Activated CD4-positive, alpha-beta memory T cell treated with anti-CD3 and anti-CD28 coated beads, Interleukin-2, amount 10 ng/mL, durations not matched to agents 7 days and 5 days (primary cell): ENCODE data around the gene APOBEC2. TPM values are rescaled to one million over a fixed set of nuclear protein-coding genes. Genes with fewer than 3 reads are reported as not detected.
"Not testable (repeated sequence)": the region's sequence is repeated elsewhere in the genome, so short reads cannot be mapped to it uniquely, and the experiment has no call there.

ENCODE experiments used
- CTCF ChIA-PET: fragments of 350-600 bp; sonication (Branson Sonifier 250); formaldehyde crosslinking; loops from one replicate; lab custom pipeline; 2021; ENCODE audit warnings: antibody characterized with exemption, inconsistent platforms; lab: Charles Lee
- POLR2A ChIA-PET: fragments of 350-600 bp; sonication (Branson Sonifier 250); formaldehyde crosslinking; loops from one replicate; lab custom pipeline; 2021; ENCODE audit warnings: antibody characterized with exemption; lab: Charles Lee
- DNase-seq: peaks from one replicate; pipeline ENCODE4 v3.0.0-alpha.2; 2020
- H3K27ac Mint-ChIP-seq: one replicate; pipeline ENCODE4 v1.8.0; 2021; ENCODE audit warnings: mild to moderate bottlenecking, mixed read lengths
- H3K27me3 Mint-ChIP-seq: one replicate; pipeline ENCODE4 v1.8.0; 2021; ENCODE audit warnings: mixed read lengths
- H3K36me3 Mint-ChIP-seq: one replicate; pipeline ENCODE4 v1.8.0; 2021; ENCODE audit warnings: low read depth, mixed read lengths
- H3K4me1 Mint-ChIP-seq: one replicate; pipeline ENCODE4 v1.8.0; 2021; ENCODE audit warnings: mixed read lengths
- H3K4me3 Mint-ChIP-seq: one replicate; pipeline ENCODE4 v1.8.0; 2021; ENCODE audit warnings: mild to moderate bottlenecking, mixed read lengths
- H3K9me3 Mint-ChIP-seq: one replicate; pipeline ENCODE4 v1.8.0; 2021; ENCODE audit warnings: mixed read lengths
- total RNA-seq, 2 experiments: library from RNA; stranded (reverse); gene quantifications; one replicate each; pipeline ENCODE4 v1.2.3, GENCODE V29; 2021

Gene APOBEC2
- not detected for total RNA-seq

GRCh38 chr6:41053041-41053440 lies at the start of gene APOBEC2:
TSS of gene APOBEC2 (plus strand) at chr6:41053202. CDS start at chr6:41053348, 146 bp downstream.
- Mint-ChIP-seq H3K4me3 (no peak within 1 kb of the TSS), H3K27me3 (no peaks in the 10 kb centered on the region), H3K4me1 (peaks cover 17% of the 10 kb centered on the region), H3K27ac (peak within 1 kb of the TSS; percentile 71), H3K9me3 (no peaks in the 10 kb centered on the region), H3K36me3 (peaks cover 6% of the 10 kb centered on the region)
- ChIA-PET POLR2A (interaction anchor here (1.3 to 3.8 kb wide), 5 partner anchors 16 to 25 kb away, joined by 3 to 23 read pairs (median 8); no protein-coding TSS in a partner anchor), CTCF (interaction anchor here (5.1 to 6.6 kb wide), 2 partner anchors 12 to 25 kb away, joined by 36 to 38 read pairs; partner anchors contain the start of genes TSPO2 and UNC5CL)
- no peak for DNase-seq

GRCh38 chr6:41006217-41006616 lies 46.8 kb upstream of the APOBEC2 start:
- H3K4me3 Mint-ChIP-seq, H3K27ac Mint-ChIP-seq, H3K36me3 Mint-ChIP-seq, POLR2A ChIA-PET, H3K9me3 Mint-ChIP-seq, H3K4me1 Mint-ChIP-seq: not testable (repeated sequence)
- H3K27me3 Mint-ChIP-seq, result peaks cover 42% of the 10 kb centered on the region
- CTCF ChIA-PET, result interaction anchor here (0.9 to 4.9 kb wide), 3 partner anchors 13 to 22 kb away, joined by 3 to 26 read pairs (median 3); no protein-coding TSS in a partner anchor
- peak; percentile 61 for DNase-seq

- not testable (repeated sequence) for H3K4me1 Mint-ChIP-seq, H3K9me3 Mint-ChIP-seq, DNase-seq, H3K36me3 Mint-ChIP-seq, H3K4me3 Mint-ChIP-seq, H3K27ac Mint-ChIP-seq
- peaks cover 34% of the 10 kb centered on the region for H3K27me3 Mint-ChIP-seq
- CTCF ChIA-PET, result interaction anchor here (0.7 to 4.9 kb wide), 4 partner anchors 12 to 29 kb away, joined by 3 to 26 read pairs (median 3); no protein-coding TSS in a partner anchor
- POLR2A ChIA-PET, result interaction anchor here (1.5 kb wide), 1 partner anchor 21 kb away, joined by 4 read pairs; no protein-coding TSS in a partner anchor
Observed at GRCh38 chr6:41006980-41007379, 46.0 kb upstream of the APOBEC2 start.

GRCh38 chr6:41008011-41008410 lies 45.0 kb upstream of the APOBEC2 start:
- Mint-ChIP-seq H3K4me1 (peaks cover 3% of the 10 kb centered on the region), H3K27ac (no peak overlapping the region), H3K9me3 (no peaks in the 10 kb centered on the region), H3K36me3 (no peaks in the 10 kb centered on the region), H3K27me3 (peaks cover 26% of the 10 kb centered on the region), H3K4me3 (no peak overlapping the region)
- POLR2A ChIA-PET, result interaction anchor here (1.5 kb wide), 1 partner anchor 20 kb away, joined by 4 read pairs; no protein-coding TSS in a partner anchor
- no peak for DNase-seq
- CTCF ChIA-PET, result interaction anchor here (0.8 to 4.9 kb wide), 5 partner anchors 10 to 315 kb away, joined by 3 to 26 read pairs (median 8); partner anchors contain the start of gene UNC5CL

- POLR2A ChIA-PET, result interaction anchor here (0.9 kb wide), 1 partner anchor 17 kb away, joined by 3 read pairs; no protein-coding TSS in a partner anchor
- peaks cover 3% of the 10 kb centered on the region for H3K4me1 Mint-ChIP-seq
Observed at GRCh38 chr6:41009669-41010068, 43.3 kb upstream of the APOBEC2 start.

GRCh38 chr6:41011673-41012072 lies 41.3 kb upstream of the APOBEC2 start:
- Mint-ChIP-seq H3K4me1 (no peaks in the 10 kb centered on the region), H3K27ac (no peak overlapping the region), H3K9me3 (no peaks in the 10 kb centered on the region), H3K4me3 (no peak overlapping the region), H3K36me3 (no peaks in the 10 kb centered on the region), H3K27me3 (peaks cover 8% of the 10 kb centered on the region)
- CTCF ChIA-PET, result no interaction called here
- POLR2A ChIA-PET, result no interaction called here
- DNase-seq, result no peak

More at GRCh38 chr6:41009669-41010068, 43.3 kb upstream of the APOBEC2 start:
- H3K4me3 Mint-ChIP-seq, result no peak overlapping the region
- H3K36me3 Mint-ChIP-seq, result no peaks in the 10 kb centered on the region
- peaks cover 15% of the 10 kb centered on the region for H3K27me3 Mint-ChIP-seq
- CTCF ChIA-PET, result interaction anchor here (1.7 to 4.9 kb wide), 3 partner anchors 18 to 58 kb away, joined by 4 to 26 read pairs (median 8); partner anchors contain the start of gene UNC5CL
- DNase-seq, result no peak
- H3K9me3 Mint-ChIP-seq, result no peaks in the 10 kb centered on the region
- H3K27ac Mint-ChIP-seq, result no peak overlapping the region

GRCh38 chr6:41013466-41014153 lies 39.4 kb upstream of the APOBEC2 start:
- CTCF ChIA-PET, result interaction anchor here (0.7 kb wide), 1 partner anchor 15 kb away, joined by 4 read pairs; no protein-coding TSS in a partner anchor
- Mint-ChIP-seq H3K27ac (no peak overlapping the region), H3K4me3 (no peak overlapping the region), H3K27me3 (peaks cover 5% of the 10 kb centered on the region), H3K4me1 (no peaks in the 10 kb centered on the region), H3K36me3 (no peaks in the 10 kb centered on the region), H3K9me3 (no peaks in the 10 kb centered on the region)
- POLR2A ChIA-PET, result no interaction called here
- DNase-seq, result no peak

GRCh38 chr6:41014780-41015179 lies 38.2 kb upstream of the APOBEC2 start:
- Mint-ChIP-seq H3K9me3 (no peaks in the 10 kb centered on the region), H3K4me3 (no peak overlapping the region), H3K27ac (no peak overlapping the region), H3K27me3 (peaks cover 5% of the 10 kb centered on the region), H3K4me1 (no peaks in the 10 kb centered on the region), H3K36me3 (no peaks in the 10 kb centered on the region)
- POLR2A ChIA-PET, result interaction anchor here (1.6 kb wide), 1 partner anchor 13 kb away, joined by 5 read pairs; no protein-coding TSS in a partner anchor
- no peak for DNase-seq
- CTCF ChIA-PET, result interaction anchor here (0.8 to 1.5 kb wide), 3 partner anchors 10 to 26 kb away, joined by 3 to 10 read pairs (median 5); no protein-coding TSS in a partner anchor

- CTCF ChIA-PET, result interaction anchor here (1.5 kb wide), 1 partner anchor 12 kb away, joined by 10 read pairs; no protein-coding TSS in a partner anchor
- H3K27me3 Mint-ChIP-seq, H3K27ac Mint-ChIP-seq, H3K36me3 Mint-ChIP-seq, H3K4me3 Mint-ChIP-seq, H3K9me3 Mint-ChIP-seq, H3K4me1 Mint-ChIP-seq, POLR2A ChIA-PET, DNase-seq: not testable (repeated sequence)
Observed at GRCh38 chr6:41015860-41016259, 37.1 kb upstream of the APOBEC2 start.

- Mint-ChIP-seq H3K4me3 (no peak overlapping the region), H3K27ac (no peak overlapping the region), H3K9me3 (no peaks in the 10 kb centered on the region), H3K27me3 (no peaks in the 10 kb centered on the region), H3K4me1 (no peaks in the 10 kb centered on the region), H3K36me3 (no peaks in the 10 kb centered on the region)
- no peak for DNase-seq
- ChIA-PET POLR2A (no interaction called here), CTCF (interaction anchor here (4.4 kb wide), 1 partner anchor 11 kb away, joined by 32 read pairs; no protein-coding TSS in a partner anchor)
Observed at GRCh38 chr6:41017663-41018062, 35.3 kb upstream of the APOBEC2 start.

- Mint-ChIP-seq H3K36me3 (no peaks in the 10 kb centered on the region), H3K4me3 (no peak overlapping the region), H3K4me1 (no peaks in the 10 kb centered on the region), H3K27ac (no peak overlapping the region), H3K27me3 (no peaks in the 10 kb centered on the region), H3K9me3 (no peaks in the 10 kb centered on the region)
- no peak for DNase-seq
- POLR2A ChIA-PET, result no interaction called here
- CTCF ChIA-PET, result interaction anchor here (0.6 to 0.7 kb wide), 2 partner anchors 15 to 306 kb away, joined by 3 read pairs; no protein-coding TSS in a partner anchor
Observed at GRCh38 chr6:41021832-41022231, 31.2 kb upstream of the APOBEC2 start.

GRCh38 chr6:41022294-41022693 lies 30.7 kb upstream of the APOBEC2 start:
- no peaks in the 10 kb centered on the region for H3K27me3 Mint-ChIP-seq
- no peaks in the 10 kb centered on the region for H3K9me3 Mint-ChIP-seq
- H3K4me1 Mint-ChIP-seq, result peaks cover 4% of the 10 kb centered on the region
- ChIA-PET POLR2A (no interaction called here), CTCF (interaction anchor here (0.6 to 0.7 kb wide), 2 partner anchors 15 to 306 kb away, joined by 3 read pairs; no protein-coding TSS in a partner anchor)
- no peaks in the 10 kb centered on the region for H3K36me3 Mint-ChIP-seq
- H3K27ac Mint-ChIP-seq, result no peak overlapping the region
- no peak for DNase-seq
- H3K4me3 Mint-ChIP-seq, result no peak overlapping the region

- Mint-ChIP-seq H3K27me3 (no peaks in the 10 kb centered on the region), H3K4me1 (peaks cover 11% of the 10 kb centered on the region), H3K36me3 (no peaks in the 10 kb centered on the region), H3K27ac (no peak overlapping the region), H3K9me3 (no peaks in the 10 kb centered on the region), H3K4me3 (no peak overlapping the region)
- ChIA-PET CTCF (interaction anchor here (1.5 kb wide), 1 partner anchor 48 kb away, joined by 3 read pairs; no protein-coding TSS in a partner anchor), POLR2A (no interaction called here)
- DNase-seq, result no peak
Observed at GRCh38 chr6:41023114-41023513, 29.9 kb upstream of the APOBEC2 start.
